GM10266 (cell line): ENCODE results near the gene WDR91.

Experiments
- DNase-seq: peaks from one replicate; pipeline ENCODE4 v3.0.0; 2012; ENCODE audit errors: extremely low spot score
- TF ChIP-seq, protein P1 (sequence below): IDR thresholded peaks from 2 replicates; pipeline ENCODE4 v1.5.1; 2012; ENCODE audit warnings: mild to moderate bottlenecking, low read depth; ENCODE audit not compliant: control insufficient read depth, insufficient read depth; ENCODE audit errors: missing control alignments

The WDR91 gene

DNA sequence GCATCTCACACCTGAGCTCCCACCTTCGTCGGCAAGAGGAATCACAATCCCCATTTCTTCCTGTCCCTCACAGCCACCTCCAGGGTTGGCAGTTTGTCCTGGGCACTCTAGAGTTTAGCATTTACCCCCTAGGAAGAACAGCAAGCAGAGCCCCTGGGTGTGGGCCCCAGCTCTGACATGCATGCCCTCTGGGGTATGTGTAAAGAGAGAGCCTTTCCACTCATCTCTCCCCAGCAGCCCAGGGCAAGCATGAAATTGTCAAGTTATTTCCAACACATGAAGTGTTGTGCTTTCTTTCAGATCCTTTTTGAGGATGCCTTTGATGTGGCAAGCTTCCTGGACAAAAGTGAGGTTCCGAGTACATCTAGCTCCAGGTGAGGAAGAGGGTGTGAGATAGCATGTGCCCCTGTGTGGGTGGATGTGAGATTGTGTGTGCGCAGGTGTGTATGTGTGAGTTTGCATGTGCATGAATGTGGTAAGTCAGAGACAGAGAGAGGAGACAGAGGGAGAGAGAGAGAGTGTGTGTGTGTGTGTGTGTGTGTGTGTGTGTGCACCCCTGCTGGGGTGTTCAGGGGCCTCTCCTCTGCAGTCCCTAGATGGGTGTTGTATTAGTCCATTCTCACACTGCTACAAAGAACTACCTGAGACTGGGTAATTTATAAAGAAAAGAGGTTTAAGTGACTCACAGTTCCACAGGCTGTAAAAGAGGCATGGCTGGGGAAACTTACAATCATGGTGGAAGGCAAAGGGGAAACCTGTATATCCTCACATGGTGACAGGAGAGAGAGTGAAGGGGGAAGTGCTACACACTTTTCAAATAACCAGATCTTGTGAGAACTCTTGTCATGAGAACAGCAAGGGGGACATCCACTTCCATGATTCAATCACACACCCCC, 40.4 kb upstream of the WDR91 start:
- TF ChIP-seq, protein P1, sequence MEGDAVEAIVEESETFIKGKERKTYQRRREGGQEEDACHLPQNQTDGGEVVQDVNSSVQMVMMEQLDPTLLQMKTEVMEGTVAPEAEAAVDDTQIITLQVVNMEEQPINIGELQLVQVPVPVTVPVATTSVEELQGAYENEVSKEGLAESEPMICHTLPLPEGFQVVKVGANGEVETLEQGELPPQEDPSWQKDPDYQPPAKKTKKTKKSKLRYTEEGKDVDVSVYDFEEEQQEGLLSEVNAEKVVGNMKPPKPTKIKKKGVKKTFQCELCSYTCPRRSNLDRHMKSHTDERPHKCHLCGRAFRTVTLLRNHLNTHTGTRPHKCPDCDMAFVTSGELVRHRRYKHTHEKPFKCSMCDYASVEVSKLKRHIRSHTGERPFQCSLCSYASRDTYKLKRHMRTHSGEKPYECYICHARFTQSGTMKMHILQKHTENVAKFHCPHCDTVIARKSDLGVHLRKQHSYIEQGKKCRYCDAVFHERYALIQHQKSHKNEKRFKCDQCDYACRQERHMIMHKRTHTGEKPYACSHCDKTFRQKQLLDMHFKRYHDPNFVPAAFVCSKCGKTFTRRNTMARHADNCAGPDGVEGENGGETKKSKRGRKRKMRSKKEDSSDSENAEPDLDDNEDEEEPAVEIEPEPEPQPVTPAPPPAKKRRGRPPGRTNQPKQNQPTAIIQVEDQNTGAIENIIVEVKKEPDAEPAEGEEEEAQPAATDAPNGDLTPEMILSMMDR: no peak
- DNase-seq: no peak

DNA sequence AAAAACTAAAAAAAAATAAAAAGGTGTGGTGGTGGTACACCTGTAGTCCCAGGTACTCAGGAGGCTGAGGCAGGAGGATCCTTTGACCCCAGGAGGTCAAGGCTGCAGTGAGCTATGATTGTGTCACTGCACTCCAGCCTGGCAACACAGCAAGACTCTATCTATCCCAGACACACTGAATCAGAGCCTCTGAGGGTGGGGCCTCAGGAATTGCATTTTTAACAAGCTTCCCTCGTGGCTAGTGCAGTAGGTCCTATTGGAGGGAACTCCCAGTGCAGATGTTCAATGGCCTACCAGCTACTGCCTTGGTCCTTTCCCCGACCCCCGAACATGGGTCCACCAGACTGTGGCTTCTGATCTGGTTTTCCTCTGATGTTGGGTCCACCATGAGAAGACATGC, 37.2 kb upstream of the WDR91 start:
- TF ChIP-seq, protein P1: no peak
- no peak for DNase-seq

DNA sequence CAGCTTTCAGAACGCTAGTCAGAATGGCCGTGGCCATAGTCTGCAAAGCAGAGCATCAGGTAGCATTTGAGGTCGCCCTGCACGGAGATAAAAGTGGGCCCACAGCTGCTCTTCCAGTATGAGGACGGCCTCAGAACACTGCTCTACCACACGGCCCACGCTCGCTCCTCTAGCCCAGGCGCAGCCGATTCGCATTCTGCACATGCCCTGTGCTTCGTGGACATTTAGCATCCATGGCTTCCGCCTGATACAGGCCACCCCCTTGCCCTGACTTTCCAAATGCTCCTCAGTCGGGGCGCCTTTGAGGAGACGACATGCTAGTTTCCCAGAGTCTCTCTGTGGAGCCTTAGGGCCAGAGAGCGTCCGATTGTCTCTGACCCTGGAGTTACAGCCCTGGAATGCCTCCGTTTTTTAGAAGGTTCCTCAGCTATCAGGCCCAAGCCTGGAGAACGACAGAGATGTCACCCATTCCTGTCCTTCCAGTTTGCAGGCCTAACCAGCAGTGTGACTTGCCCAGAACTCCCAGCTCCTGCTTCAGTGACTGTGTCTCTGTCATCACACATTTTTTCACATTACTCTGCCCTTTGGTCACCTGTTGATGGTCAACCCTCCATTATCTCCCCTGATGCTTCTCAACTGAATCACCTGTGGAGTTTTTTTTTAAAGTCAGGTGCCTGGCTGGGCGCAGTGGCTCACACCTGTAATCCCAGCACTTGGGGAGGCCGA, 36.6 kb upstream of the WDR91 start:
- DNase-seq: no peak
- TF ChIP-seq, protein P1: no peak

DNA sequence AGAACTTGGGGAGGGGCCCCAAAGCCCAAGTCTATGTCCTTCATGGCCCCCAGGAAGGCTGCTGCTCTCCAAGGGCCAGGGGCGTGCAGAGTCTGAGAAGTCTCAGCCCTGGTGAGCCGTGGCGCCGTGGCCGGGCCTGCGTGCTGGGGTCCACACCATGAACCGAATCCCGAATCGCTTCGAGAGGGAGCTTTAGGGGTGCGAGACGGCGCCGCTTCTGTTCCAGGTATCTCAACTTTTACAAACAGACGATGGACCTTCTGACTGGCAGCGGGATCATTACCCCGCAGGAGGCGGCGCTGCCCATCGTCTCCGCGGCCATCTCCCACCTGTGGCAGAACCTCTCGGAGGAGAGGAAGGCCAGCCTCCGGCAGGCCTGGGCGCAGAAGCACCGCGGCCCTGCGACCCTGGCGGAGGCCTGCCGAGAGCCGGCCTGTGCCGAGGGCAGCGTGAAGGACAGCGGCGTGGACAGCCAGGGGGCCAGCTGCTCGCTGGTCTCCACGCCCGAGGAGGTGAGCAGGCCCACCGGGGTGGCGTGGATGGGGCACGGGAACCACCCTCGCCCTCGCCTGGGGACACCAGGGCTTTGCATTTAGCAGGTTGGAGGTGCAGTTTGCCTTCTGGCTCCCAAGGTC, 35.0 kb upstream of the WDR91 start:
- no peak for DNase-seq
- TF ChIP-seq, protein P1: no peak

DNA sequence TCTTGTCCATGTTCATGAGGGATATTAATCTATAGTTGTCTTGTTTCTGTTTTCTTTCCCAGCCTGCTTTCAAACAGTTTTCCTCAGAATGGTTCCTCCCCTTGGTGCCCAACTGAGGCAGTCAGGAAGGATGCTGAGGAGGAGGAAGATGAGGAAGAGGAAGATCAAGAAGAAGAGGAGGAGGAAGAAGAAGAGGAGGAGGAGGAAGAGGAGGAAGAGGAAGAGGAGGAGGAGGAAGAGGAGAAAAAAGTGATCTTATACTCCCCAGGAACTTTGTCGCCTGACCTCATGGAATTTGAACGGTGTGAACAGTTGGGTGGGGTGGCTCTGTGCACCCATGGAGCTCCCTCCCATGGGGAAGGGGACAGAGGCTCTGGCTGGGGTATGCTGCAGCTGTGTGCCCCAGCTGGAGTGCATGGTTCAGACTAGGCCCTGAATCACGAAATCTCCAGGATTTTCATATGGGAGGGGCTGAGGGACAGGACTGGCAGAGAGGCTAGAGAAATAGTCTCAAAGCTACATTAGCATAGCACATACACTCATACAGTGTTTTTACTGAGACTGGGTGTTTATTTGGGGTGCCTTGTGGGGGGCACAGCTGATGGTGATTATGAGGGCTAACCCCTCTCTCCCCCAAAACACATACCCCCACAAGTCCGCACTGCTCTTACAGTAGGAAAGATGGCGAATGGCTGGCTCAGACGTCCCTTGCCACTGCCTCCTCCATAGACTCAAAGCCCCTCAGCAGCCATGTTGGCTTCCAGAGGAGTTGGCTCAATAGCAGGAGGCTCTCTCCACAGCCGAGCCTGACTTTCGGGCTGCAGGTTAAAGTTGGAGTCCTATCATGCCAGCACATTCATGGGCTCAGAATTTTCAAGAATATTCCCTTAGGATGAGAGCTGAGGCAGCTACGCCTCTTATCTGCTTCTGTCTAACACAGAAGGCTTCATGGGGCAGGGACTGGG, 34.2 kb upstream of the WDR91 start:
- TF ChIP-seq, protein P1: no peak
- no peak for DNase-seq

DNA sequence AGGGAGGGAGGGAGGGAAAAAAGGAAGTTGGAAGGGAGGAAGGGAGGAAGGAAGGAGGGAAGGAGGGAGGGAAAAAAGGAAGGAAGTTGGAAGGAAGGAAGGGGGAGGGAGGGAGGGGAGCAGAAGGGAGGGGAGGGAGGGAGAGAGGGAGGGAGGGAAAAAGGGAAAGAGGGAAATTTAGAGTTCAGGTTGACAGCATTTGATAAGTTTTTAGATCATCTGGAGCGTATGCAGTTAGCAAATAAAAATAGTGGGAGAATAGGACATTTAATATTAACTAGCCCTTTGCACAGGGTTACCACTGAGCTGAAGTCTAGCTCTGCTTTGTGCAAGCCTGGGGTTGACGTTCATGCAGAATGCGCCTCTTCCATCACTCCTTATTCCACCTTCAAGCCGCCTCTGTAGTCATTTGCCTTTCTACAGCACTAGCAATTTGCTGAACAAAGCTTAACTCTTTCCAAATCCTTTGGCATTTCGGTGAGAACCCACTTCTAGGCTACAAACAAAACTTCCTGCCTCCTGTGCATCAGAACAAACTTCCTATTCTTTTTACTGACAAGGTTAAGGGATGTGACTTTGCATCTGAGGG, 30.9 kb upstream of the WDR91 start:
- TF ChIP-seq, protein P1: no peak
- no peak for DNase-seq
